GM12891 (cell line): ENCODE results near the gene GNG11.

Experiments used
- POLR2A ChIP-seq: IDR thresholded peaks from 2 replicates; pipeline ENCODE4 v1.6.1; 2011; ENCODE audit warnings: low read depth, low read length, control low read depth
- POLR2AphosphoS5 ChIP-seq: IDR thresholded peaks from 2 replicates; pipeline ENCODE4 v1.6.1; 2011; ENCODE audit warnings: low read depth, low read length, control low read depth
- SPI1 ChIP-seq: IDR thresholded peaks from 2 replicates; pipeline ENCODE4 v1.6.1; 2011; ENCODE audit warnings: low read depth, low read length, control low read depth
- TAF1 ChIP-seq: IDR thresholded peaks from 2 replicates; pipeline ENCODE4 v1.6.1; 2011; ENCODE audit warnings: low read depth, low read length, control low read depth

DNA sequence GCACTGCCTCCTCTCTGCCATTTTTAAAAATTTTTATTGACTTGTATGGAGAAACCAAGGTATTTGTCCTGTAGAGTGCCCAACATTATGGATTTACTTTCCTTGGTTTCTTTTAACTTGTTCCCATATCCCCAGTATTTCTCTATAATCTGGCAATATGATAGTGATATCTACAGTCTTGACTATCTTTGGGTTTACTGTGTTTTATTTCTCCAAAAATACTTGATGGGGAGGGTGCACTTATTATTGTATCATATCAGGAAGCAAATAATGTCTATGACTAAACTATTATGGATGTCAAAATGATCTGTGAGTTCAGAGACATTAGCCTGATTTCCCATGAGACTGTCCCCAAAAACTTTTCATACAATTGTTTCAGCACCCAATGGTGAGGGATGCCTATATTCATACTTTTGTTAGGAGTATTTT is 37.6 kb upstream of the GNG11 start:
- TF ChIP-seq POLR2A (no peak), POLR2AphosphoS5 (no peak), TAF1 (no peak), SPI1 (no peak)
